Measurements from ENCODE around the gene SRP72. TPM values are rescaled to one million over a fixed set of nuclear protein-coding genes. Genes with fewer than 3 reads are reported as not detected.
A peak's percentile ranks its signal among the peaks of the same experiment; 100 is the strongest.

Gene SRP72
- polyA plus RNA-seq, 1 experiment = 176 TPM

DNA sequence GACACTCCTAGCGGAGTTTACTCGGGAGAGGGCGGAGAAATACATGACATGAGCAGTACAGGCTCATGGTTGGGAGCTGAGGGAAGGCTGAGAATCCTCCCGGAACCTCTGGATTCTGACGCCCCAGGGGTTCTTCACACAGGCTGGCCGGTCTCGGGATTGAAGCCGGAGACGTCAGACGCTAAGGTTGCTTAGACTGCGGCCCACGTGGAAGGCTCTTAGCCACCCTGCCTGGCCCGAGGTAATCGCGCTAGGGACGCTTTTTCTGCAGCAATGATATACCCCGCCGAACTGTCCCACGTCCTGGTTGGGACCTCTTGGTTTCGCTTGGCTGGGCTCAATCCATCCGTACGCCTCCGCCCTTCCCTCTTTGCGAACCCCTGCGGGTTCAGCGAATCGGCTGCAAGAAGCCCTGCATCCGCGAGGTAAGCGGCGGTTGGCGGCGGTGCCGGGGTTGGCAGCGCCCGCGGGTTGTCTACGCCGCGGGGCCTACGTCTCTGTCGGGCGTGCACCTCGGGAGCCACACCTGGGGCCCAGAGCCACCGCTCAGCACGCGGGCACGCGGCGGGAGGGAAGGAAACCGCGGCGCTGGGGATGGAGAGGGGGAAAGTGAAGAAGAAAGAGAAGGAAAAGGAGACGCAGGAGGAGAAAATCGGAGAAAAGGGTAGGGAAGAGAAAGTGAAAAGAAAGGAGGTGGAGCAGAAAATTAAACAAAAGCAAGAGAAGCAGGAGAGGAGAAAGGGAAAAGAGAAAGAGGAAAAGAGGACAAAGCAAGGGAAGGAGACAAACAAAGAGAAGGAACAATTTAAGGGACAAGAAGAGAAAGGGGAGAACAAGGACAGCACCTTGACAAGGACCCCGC, 38.1 kb downstream of the SRP72 start, which contains the start of gene ARL9:
TSS of gene ARL9 (plus strand) at position 523 of the 862 bp plus-strand sequence. CDS start at position 595, 72 bp downstream.
- peak within 1 kb of the TSS; percentile 65 for H3K4me3 ChIP-seq (ENCODE audit: low read depth, low read length)
- no peak within 1 kb of the TSS for H3K27ac ChIP-seq (ENCODE audit: low read depth, low read length)
- ChIA-PET POLR2A (no interaction called here), CTCF (interaction anchor here (0.7 to 1.7 kb wide), 2 partner anchors 294 to 331 kb away, joined by 5 to 6 read pairs; no protein-coding TSS in a partner anchor)
- TF ChIP-seq, protein P1, sequence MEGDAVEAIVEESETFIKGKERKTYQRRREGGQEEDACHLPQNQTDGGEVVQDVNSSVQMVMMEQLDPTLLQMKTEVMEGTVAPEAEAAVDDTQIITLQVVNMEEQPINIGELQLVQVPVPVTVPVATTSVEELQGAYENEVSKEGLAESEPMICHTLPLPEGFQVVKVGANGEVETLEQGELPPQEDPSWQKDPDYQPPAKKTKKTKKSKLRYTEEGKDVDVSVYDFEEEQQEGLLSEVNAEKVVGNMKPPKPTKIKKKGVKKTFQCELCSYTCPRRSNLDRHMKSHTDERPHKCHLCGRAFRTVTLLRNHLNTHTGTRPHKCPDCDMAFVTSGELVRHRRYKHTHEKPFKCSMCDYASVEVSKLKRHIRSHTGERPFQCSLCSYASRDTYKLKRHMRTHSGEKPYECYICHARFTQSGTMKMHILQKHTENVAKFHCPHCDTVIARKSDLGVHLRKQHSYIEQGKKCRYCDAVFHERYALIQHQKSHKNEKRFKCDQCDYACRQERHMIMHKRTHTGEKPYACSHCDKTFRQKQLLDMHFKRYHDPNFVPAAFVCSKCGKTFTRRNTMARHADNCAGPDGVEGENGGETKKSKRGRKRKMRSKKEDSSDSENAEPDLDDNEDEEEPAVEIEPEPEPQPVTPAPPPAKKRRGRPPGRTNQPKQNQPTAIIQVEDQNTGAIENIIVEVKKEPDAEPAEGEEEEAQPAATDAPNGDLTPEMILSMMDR (IDR thresholded peaks at IDR 0.05; ENCODE audit: low read depth, low read length) = no peak
- H3K27me3 ChIP-seq (ENCODE audit: control insufficient read depth, insufficient read depth, low read length) = no peaks in the 10 kb centered on the region
- peak; percentile 11 for DNase-seq (ENCODE audit: low read depth, low spot score)
- H3K9me3 ChIP-seq (ENCODE audit: control insufficient read depth, insufficient read depth, low read length) = no peaks in the 10 kb centered on the region

GRCh38 chr4:56511098-56511497, 43.7 kb downstream of the SRP72 start:
- Histone ChIP-seq H3K27me3 (ENCODE audit: control insufficient read depth, insufficient read depth, low read length) (no peaks in the 10 kb centered on the region), H3K9me3 (ENCODE audit: control insufficient read depth, insufficient read depth, low read length) (no peaks in the 10 kb centered on the region), H3K4me3 (ENCODE audit: low read depth, low read length) (no peak overlapping the region), H3K27ac (ENCODE audit: low read depth, low read length) (no peak overlapping the region)
- TF ChIP-seq, protein P1 (IDR thresholded peaks at IDR 0.05; ENCODE audit: low read depth, low read length) = no peak
- CTCF ChIA-PET = interaction anchor here (2.4 kb wide), 1 partner anchor 325 kb away, joined by 7 read pairs; no protein-coding TSS in a partner anchor
- POLR2A ChIA-PET = no interaction called here
- DNase-seq (ENCODE audit: low read depth, low spot score) = no peak

DNA sequence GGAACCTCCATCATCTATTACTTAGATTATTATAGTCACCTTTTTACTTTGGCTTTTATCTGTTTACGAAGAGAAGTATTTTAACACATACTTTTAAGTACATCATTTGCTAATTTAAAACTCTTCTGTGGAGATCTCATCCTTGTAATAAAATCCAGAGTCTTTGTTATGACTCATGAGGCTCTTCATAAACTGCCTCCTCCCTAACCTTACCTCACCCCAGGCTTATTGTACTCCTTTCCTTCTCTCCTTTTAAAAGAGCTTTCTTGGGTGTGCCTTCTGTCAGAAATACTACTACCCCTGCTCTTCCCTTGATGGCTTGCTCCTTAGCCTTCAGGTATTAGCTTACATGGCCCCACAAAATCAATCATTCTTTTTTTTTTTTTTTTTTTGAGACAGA, 44.7 kb downstream of the SRP72 start:
- Histone ChIP-seq H3K9me3 (ENCODE audit: control insufficient read depth, insufficient read depth, low read length) (no peaks in the 10 kb centered on the region), H3K27ac (ENCODE audit: low read depth, low read length) (no peak overlapping the region), H3K4me3 (ENCODE audit: low read depth, low read length) (no peak overlapping the region), H3K27me3 (ENCODE audit: control insufficient read depth, insufficient read depth, low read length) (peaks cover 2% of the 10 kb centered on the region)
- ChIA-PET POLR2A (no interaction called here), CTCF (interaction anchor here (0.7 to 2.4 kb wide), 2 partner anchors 33 to 324 kb away, joined by 5 to 7 read pairs; no protein-coding TSS in a partner anchor)
- TF ChIP-seq, protein P1 (IDR thresholded peaks at IDR 0.05; ENCODE audit: low read depth, low read length) = no peak
- DNase-seq (ENCODE audit: low read depth, low spot score) = no peak

DNA sequence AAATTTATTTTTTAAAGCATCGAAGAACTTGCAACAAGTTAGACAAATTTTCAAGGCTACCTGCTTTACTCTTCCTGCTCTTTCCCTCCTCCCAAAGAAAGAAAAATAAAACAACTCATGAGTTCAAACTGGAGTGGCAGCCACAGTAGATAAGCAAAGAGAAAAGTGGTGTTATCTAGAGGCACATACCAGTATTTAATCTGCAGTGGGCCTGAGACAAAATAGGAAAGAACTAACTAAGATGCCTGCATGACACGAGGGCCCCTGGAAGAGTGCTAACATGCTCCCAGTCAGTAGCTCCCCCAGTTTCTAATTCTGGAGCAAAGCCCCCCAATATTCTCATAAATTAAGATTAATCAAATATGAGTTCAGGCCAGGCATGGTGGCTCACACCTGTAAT, 46.1 kb downstream of the SRP72 start:
- TF ChIP-seq, protein P1 (IDR thresholded peaks at IDR 0.05; ENCODE audit: low read depth, low read length) = no peak
- H3K4me3 ChIP-seq (ENCODE audit: low read depth, low read length) = no peak overlapping the region
- H3K9me3 ChIP-seq (ENCODE audit: control insufficient read depth, insufficient read depth, low read length) = no peaks in the 10 kb centered on the region
- no peak overlapping the region for H3K27ac ChIP-seq (ENCODE audit: low read depth, low read length)
- peaks cover 2% of the 10 kb centered on the region for H3K27me3 ChIP-seq (ENCODE audit: control insufficient read depth, insufficient read depth, low read length)
- DNase-seq (ENCODE audit: low read depth, low spot score) = no peak
- ChIA-PET POLR2A (no interaction called here), CTCF (no interaction called here)
